CD14-positive monocyte (primary cell): ENCODE data around the gene GPS2. TPM values are rescaled to one million over a fixed set of nuclear protein-coding genes. Genes with fewer than 3 reads are reported as not detected.

Experiments
- DNase-seq, 3 donors: peaks; one replicate each; pipeline ENCODE4 v3.0.0-alpha.2; 2011 to 2022
- H2AFZ ChIP-seq: 2 replicates; pipeline ENCODE4 v1.6.0; 2012; ENCODE audit warnings: mild to moderate bottlenecking, low read depth, low read length, inconsistent platforms; ENCODE audit not compliant: insufficient read depth, poor library complexity, severe bottlenecking
- H3K27ac ChIP-seq, 2 donors: 1 replicate in 1 of 2; 2 replicates in 1 of 2; pipeline ENCODE4 v1.5.1; 2012 to 2013; ENCODE audit warnings: low read length in 2 of 2, control low read depth in 1 of 2, inconsistent platforms in 1 of 2, low read depth in 1 of 2, mild to moderate bottlenecking in 1 of 2
- H3K27me3 ChIP-seq, 2 donors: one replicate each; pipeline versions ENCODE4 v1.6.0 to v1.6.1; 2011 to 2013; ENCODE audit warnings: low read length in 2 of 2; ENCODE audit not compliant: control insufficient read depth in 2 of 2, insufficient read depth in 2 of 2
- H3K36me3 ChIP-seq, 2 donors: replicated peaks in 1 of 2; 1 replicate in 1 of 2; 2 replicates in 1 of 2; pipeline versions ENCODE4 v1.5.1 to v1.6.1; 2012 to 2013; ENCODE audit warnings: low read length in 2 of 2, control low read depth in 1 of 2, inconsistent platforms in 1 of 2, mild to moderate bottlenecking in 1 of 2; ENCODE audit not compliant: insufficient read depth in 2 of 2, control insufficient read depth in 1 of 2
- H3K4me1 ChIP-seq, 2 donors: 1 replicate in 1 of 2; 2 replicates in 1 of 2; pipeline versions ENCODE4 v1.5.1 to v1.6.1; 2012 to 2013; ENCODE audit warnings: low read length in 2 of 2, control low read depth in 1 of 2, inconsistent platforms in 1 of 2, mild to moderate bottlenecking in 1 of 2, moderate library complexity in 1 of 2; ENCODE audit not compliant: insufficient read depth in 2 of 2, control insufficient read depth in 1 of 2
- H3K4me2 ChIP-seq: replicated peaks from 2 replicates; pipeline ENCODE3; 2012; ENCODE audit warnings: low read length, moderate library complexity, mild to moderate bottlenecking; ENCODE audit not compliant: poor library complexity, severe bottlenecking; ENCODE audit errors: extremely low read depth
- H3K4me3 ChIP-seq, 3 experiments: fragments of 200-600 bp in 1 of 3; sonication (generic) in 1 of 3; replicated peaks in 1 of 3; 1 replicate in 2 of 3; 2 replicates in 1 of 3; pipeline ENCODE4 v1.5.1; 2011 to 2013; ENCODE audit warnings: low read length in 3 of 3, mild to moderate bottlenecking in 3 of 3, control low read depth in 2 of 3, low read depth in 2 of 3, inconsistent platforms in 1 of 3, moderate library complexity in 1 of 3
- H3K79me2 ChIP-seq: 2 replicates; pipeline ENCODE4 v1.6.0; 2012; ENCODE audit warnings: mild to moderate bottlenecking, control low read depth, inconsistent platforms, low read length, moderate library complexity; ENCODE audit not compliant: insufficient read depth
- H3K9ac ChIP-seq: 2 replicates; pipeline ENCODE4 v1.6.0; 2017; ENCODE audit warnings: low read length, mild to moderate bottlenecking; ENCODE audit not compliant: insufficient read depth, poor library complexity, severe bottlenecking
- H3K9me3 ChIP-seq, 2 donors: replicated peaks in 1 of 2; 1 replicate in 1 of 2; 2 replicates in 1 of 2; pipeline versions ENCODE4 v1.5.1 to v1.6.1; 2012 to 2013; ENCODE audit warnings: low read length in 2 of 2, control low read depth in 1 of 2; ENCODE audit not compliant: control insufficient read depth in 1 of 2, insufficient read depth in 1 of 2
- H4K20me1 ChIP-seq: 2 replicates; pipeline ENCODE4 v1.6.0; 2012; ENCODE audit warnings: mild to moderate bottlenecking, low read length, control low read depth, moderate library complexity; ENCODE audit not compliant: insufficient read depth
- H3K27ac Mint-ChIP-seq, 7 donors: one replicate each; pipeline ENCODE4 v1.8.0; 2020; ENCODE audit warnings: mild to moderate bottlenecking in 7 of 7, mixed read lengths in 7 of 7, moderate library complexity in 6 of 7, inconsistent platforms in 2 of 7
- H3K27me3 Mint-ChIP-seq, 3 donors: one replicate each; pipeline ENCODE4 v1.8.0; 2021 to 2022; ENCODE audit warnings: low read depth in 3 of 3, mild to moderate bottlenecking in 3 of 3, mixed read lengths in 3 of 3, moderate library complexity in 3 of 3, inconsistent platforms in 1 of 3
- H3K36me3 Mint-ChIP-seq, 2 donors: one replicate each; pipeline ENCODE4 v1.8.0; 2020; ENCODE audit warnings: mixed read lengths in 2 of 2, inconsistent platforms in 1 of 2, mild to moderate bottlenecking in 1 of 2
- H3K4me1 Mint-ChIP-seq: one replicate; pipeline ENCODE4 v1.8.0; 2020; ENCODE audit warnings: mild to moderate bottlenecking, mixed read lengths
- H3K4me3 Mint-ChIP-seq, 2 donors: one replicate each; pipeline ENCODE4 v1.8.0; 2020; ENCODE audit warnings: mild to moderate bottlenecking in 2 of 2, mixed read lengths in 2 of 2, moderate library complexity in 1 of 2
- H3K9me3 Mint-ChIP-seq, 7 donors: one replicate each; pipeline ENCODE4 v1.8.0; 2020 to 2022; ENCODE audit warnings: mixed read lengths in 7 of 7, mild to moderate bottlenecking in 6 of 7, moderate library complexity in 6 of 7, inconsistent platforms in 2 of 7
- CTCF ChIP-seq: fragments of 200-600 bp; IDR thresholded peaks from one replicate; pipeline ENCODE4 v1.8.0; 2022; ENCODE audit warnings: antibody characterized with exemption, mild to moderate bottlenecking
- WGBS: methylation state at CpG from one replicate; pipeline ENCODE4 v1.1.5; 2013; ENCODE audit warnings: missing lambda C conversion rate; ENCODE audit not compliant: insufficient coverage; 5-methylcytosine and 5-hydroxymethylcytosine counted together
- intact Hi-C, 2 donors: fragments of 100-400 bp; cut with micrococcal nuclease; formaldehyde crosslinking; loops; one replicate each; pipeline versions ENCODE4 v1.15.0 to v1.15.1; 2023
- polyA plus RNA-seq, 3 donors: library from polyadenylated mRNA; depleted of rRNA in 1 of 3; unstranded in 2 of 3; stranded (reverse) in 1 of 3; fragments of 300-500 nt in 2 of 3; fragments of >200 nt in 1 of 3; fragmentation: Illumina TruSeq in 2 of 3; gene quantifications; 1 replicate in 2 of 3; 2 replicates in 1 of 3; pipeline ENCODE4 v1.2.3, GENCODE V29; 2012 to 2021

GPS2 gene
- polyA plus RNA-seq, 3 donors: 53.5 to 162 (median 59.6) TPM

GRCh38 chr17:7282752-7283321 is 32.3 kb downstream of the GPS2 start:
- H3K4me1 Mint-ChIP-seq: peaks cover 30% of the 10 kb centered on the region
- 65% methylated on average over 5 of the region's 6 CpGs for WGBS
- intact Hi-C loops: loop anchor here in 1 of 2 donors (5.0 kb wide), 1 partner anchor 59 kb away; no protein-coding TSS in a partner anchor
- peaks cover 27 to 28% of the 10 kb centered on the region in 2 donors for H3K4me1 ChIP-seq
- H3K4me3 ChIP-seq: no peak overlapping the region
- peak in 1 of 3 donors; percentile 33 for DNase-seq
- peaks cover 0 to 15% (median 2%) of the 10 kb centered on the region in 7 donors for H3K9me3 Mint-ChIP-seq
- TF ChIP-seq CTCF: no peak
- H3K79me2 ChIP-seq: no peaks in the 10 kb centered on the region
- H3K9me3 ChIP-seq: no peaks in the 10 kb centered on the region
- no peak overlapping the region for H2AFZ ChIP-seq
- peak overlapping the region in 3 of 7 donors; percentile 8 to 41 (median 35) for H3K27ac Mint-ChIP-seq
- H3K4me2 ChIP-seq: no peak overlapping the region
- H3K4me3 Mint-ChIP-seq: peak overlapping the region in 1 of 2 donors; percentile 82
- H3K36me3 Mint-ChIP-seq: peaks cover 0 to 5% of the 10 kb centered on the region in 2 donors
- no peaks in the 10 kb centered on the region for H4K20me1 ChIP-seq
- peaks cover 13 to 54% of the 10 kb centered on the region in 2 donors for H3K27me3 ChIP-seq
- peaks cover 53 to 85% (median 58%) of the 10 kb centered on the region in 3 donors for H3K27me3 Mint-ChIP-seq
- H3K9ac ChIP-seq: no peak overlapping the region
- H3K36me3 ChIP-seq: no peaks in the 10 kb centered on the region
- H3K27ac ChIP-seq: no peak overlapping the region

- no peaks in the 10 kb centered on the region for H3K9me3 ChIP-seq
These were observed 33.0 kb downstream of the GPS2 start for GRCh38 chr17:7281953-7282751.

More at GRCh38 chr17:7281953-7282751, 33.0 kb downstream of the GPS2 start:
- no peaks in the 10 kb centered on the region for H4K20me1 ChIP-seq
- no peaks in the 10 kb centered on the region for H3K36me3 ChIP-seq
- H3K27ac ChIP-seq: no peak overlapping the region
- H3K9ac ChIP-seq: no peak overlapping the region
- intact Hi-C loops: loop anchor here in 1 of 2 donors (5.0 kb wide), 1 partner anchor 60 kb away; no protein-coding TSS in a partner anchor
- H3K27ac Mint-ChIP-seq: peak overlapping the region in 1 of 7 donors; percentile 8
- H3K27me3 ChIP-seq: peaks cover 13 to 47% of the 10 kb centered on the region in 2 donors
- TF ChIP-seq CTCF: no peak
- H3K36me3 Mint-ChIP-seq: peaks cover 0 to 5% of the 10 kb centered on the region in 2 donors
- H3K79me2 ChIP-seq: no peaks in the 10 kb centered on the region
- no peak for DNase-seq
- H3K4me1 Mint-ChIP-seq: peaks cover 30% of the 10 kb centered on the region
- H3K4me2 ChIP-seq: peak overlapping the region; percentile 78
- H3K4me1 ChIP-seq: peaks cover 27 to 28% of the 10 kb centered on the region in 2 donors
- peak overlapping the region; percentile 74 to 88 for H3K4me3 Mint-ChIP-seq
- H2AFZ ChIP-seq: peak overlapping the region; percentile 46
- WGBS: under 1% methylated on average over 32 of the region's 43 CpGs
- peaks cover 51 to 79% (median 55%) of the 10 kb centered on the region in 3 donors for H3K27me3 Mint-ChIP-seq
- peak overlapping the region in 2 of 3 experiments; percentile 28 to 72 for H3K4me3 ChIP-seq
- peaks cover 0 to 15% (median 2%) of the 10 kb centered on the region in 7 donors for H3K9me3 Mint-ChIP-seq
